HG02610 (cell line): ENCODE data around the gene RAD17.
"Not testable (repeated sequence)": the region's sequence is repeated elsewhere in the genome, so short reads cannot be mapped to it uniquely, and the experiment has no call there.

ENCODE experiments used
- ATAC-seq: cut with Tn5 transposase; IDR thresholded peaks from one replicate; pipeline ENCODE4 v1.9.1; 2021; ENCODE audit warnings: mild to moderate bottlenecking, moderate library complexity; ENCODE audit not compliant: unreplicated experiment

The RAD17 gene

GRCh38 chr5:69372394-69372793, 2.8 kb downstream of the RAD17 start:
- no peak for ATAC-seq

DNA sequence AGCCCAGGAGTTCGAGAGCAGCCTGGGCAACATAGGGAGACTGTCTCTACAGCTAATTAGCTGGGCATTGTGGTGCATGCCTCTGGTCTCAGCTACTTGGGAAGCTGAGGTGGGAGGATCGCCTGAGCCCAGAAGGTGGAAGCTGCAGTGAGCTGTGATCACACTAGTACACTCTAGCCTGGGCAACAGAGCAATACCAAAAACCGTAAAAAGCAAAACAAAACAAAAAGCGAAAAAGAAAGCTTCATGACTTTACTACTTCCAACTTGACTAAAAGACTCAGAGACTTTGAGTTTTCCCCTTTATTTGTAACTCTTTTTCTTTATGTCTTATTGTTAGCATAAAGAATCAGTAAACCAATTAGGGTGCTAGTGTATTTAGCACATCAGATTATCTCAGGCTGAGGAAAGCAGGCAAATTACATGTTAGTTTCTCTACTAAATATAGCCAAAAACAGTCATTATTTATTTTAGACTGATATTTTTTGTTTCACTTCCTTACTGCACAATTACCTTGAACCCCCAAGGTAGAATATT, 5.4 kb downstream of the RAD17 start:
- peak; percentile 83 for ATAC-seq

GRCh38 chr5:69378376-69378775, 8.8 kb downstream of the RAD17 start:
- no peak for ATAC-seq

GRCh38 chr5:69404659-69405330, 35.2 kb downstream of the RAD17 start:
- no peak for ATAC-seq

DNA sequence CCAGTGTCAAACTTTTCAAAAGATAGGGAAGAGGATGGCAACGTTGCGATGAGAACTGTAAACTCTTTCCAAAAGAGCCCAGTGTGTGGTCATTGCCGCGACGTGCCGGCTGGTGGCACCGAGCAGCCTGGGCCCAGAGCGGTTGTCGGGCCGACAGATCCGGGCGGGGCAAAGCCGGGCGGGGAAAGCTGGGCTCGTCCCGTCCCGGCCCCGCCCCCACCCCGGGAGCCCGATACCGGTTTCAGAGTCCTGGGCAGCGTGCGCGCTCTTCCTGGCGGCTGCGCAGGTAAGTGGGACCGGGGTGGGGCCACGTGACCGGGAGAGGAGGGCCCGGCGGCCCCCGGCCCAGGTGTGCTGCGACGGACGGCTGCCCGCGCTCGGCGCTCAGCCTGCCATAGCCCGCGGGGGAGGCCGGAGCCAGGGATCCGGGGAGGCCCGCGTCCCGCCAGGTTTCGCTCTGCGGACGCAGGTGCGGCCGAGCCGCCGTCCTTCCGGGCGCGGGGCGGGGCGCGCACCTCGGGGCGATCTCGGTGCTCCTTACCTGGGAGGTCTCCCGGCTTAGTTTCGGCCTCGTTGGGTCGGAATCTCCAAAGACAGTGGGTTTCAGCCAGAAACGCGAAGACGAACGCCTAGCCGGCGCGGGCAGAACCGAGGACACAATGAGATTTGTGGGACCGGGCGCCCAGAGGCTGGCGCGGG, 45.4 kb downstream of the RAD17 start, which contains the start of gene MARVELD2:
Gene MARVELD2 (plus strand): TSS at position 232 of the 699 bp plus-strand sequence. CDS start 4,270 bp downstream, outside the sequence.
- peak; percentile 80 for ATAC-seq

DNA sequence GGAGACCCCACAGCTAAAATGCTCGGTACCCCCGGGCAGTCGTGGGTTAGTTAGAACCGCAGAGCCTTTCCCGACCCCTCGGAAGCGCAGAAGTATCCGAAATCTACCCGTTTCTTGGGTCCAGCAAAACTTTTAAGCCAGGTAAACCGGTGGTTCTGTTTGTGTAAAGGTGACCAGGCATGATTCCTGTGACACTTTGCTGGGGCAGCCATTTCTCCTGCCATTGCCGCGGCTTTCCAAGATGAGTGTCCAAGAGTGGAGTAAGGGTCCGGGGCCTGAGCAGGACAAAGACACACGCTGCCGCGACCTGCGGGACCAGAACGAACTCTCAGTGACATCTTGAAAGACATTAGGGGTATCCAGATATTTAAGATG, 46.0 kb downstream of the RAD17 start:
- no peak for ATAC-seq

GRCh38 chr5:69416180-69416579, 46.6 kb downstream of the RAD17 start:
- no peak for ATAC-seq

GRCh38 chr5:69416699-69417098, 47.1 kb downstream of the RAD17 start:
- no peak for ATAC-seq

DNA sequence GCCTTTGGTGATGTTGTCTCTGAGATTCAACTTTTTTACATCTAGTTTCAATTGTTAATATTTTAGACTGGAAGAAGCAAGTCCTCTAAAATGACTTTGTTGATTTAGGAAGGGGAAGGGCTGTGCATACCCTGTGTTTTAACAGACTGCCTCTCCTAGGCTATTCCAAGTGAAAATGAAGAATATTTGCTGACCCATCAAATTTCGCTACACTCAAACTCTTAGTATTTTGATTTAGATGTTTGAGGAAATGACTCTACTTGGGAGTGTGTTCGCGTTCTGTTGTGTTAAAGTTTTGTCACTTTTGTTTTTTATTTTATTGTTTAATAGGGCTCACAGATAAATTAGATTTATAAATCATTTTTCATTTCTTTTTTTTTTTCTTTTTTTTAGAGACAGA, 48.9 kb downstream of the RAD17 start:
- no peak for ATAC-seq

DNA sequence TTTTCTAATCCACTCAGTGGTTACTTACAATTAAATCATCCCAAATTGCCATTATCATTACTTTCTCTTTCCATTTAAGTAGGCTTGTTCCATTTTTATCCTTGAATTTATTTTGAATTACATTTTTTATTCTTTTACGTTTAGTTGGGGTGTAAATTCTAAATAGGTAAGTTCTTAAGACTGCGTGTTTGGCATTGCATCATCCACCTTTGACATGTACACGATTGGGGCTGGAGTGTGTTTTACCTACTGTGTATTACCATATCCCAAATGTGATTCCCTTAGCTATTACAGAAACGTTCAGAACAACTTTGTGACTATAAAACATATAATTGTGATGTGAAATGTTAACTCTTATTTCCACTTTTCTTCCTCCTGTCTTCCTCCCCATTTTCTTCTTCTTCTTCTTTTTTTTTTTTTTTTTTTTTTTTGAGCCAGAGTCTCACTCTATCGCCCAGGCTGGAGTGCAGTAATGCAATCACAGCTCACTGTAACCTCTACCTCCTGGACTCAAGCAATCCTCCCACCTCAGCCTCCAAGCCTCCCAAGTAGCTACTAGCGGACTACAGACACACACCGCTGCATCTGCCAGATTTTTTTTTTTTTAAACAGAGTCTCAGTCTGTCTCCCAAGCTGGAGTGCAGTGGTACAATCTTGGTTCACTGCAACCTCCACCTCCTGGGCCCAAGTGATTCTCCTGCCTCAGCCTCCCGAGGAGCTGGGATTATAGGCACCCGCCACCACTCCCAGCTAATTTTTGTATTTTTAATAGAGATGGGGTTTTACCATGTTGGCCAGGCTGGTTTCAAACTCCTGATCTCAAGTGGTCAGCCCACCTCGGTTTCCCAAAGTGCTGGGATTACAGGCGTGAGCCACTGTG, 62.0 kb downstream of the RAD17 start:
- ATAC-seq: no peak

DNA sequence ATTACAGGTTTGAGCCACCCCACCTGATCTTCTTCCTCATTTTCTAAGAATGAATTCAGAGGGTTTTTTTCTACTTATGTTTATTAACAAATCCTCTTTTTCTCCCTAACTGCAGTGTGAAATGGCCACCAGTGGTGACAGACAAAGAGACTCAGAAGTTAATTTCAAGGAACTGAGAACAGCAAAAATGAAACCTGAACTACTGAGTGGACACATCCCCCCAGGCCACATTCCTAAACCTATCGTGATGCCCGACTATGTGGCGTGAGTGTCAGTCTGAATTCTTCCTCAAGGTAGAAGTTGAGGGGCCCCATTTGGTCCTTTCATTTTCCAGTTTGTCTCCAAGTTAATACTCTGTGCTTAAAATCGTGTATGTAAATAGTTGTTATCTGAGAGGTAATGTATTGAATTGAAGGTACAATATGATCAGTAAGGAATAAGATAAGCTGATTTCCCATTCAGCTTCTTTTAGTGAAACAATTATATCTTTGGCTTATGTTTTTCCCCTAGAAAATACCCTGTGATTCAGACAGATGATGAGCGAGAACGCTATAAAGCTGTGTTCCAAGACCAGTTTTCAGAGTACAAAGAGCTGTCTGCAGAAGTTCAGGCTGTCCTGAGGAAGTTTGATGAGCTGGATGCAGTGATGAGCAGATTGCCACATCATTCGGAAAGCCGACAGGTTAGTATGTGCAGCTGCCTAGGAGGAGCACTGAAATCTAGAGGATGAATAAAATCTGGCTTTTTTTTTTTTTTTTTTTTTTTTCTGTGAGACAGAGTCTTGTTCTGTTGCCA, 63.0 kb downstream of the RAD17 start:
- peak; percentile 79 for ATAC-seq

GRCh38 chr5:69435276-69435884, 65.8 kb downstream of the RAD17 start:
- not testable (repeated sequence) for ATAC-seq

DNA sequence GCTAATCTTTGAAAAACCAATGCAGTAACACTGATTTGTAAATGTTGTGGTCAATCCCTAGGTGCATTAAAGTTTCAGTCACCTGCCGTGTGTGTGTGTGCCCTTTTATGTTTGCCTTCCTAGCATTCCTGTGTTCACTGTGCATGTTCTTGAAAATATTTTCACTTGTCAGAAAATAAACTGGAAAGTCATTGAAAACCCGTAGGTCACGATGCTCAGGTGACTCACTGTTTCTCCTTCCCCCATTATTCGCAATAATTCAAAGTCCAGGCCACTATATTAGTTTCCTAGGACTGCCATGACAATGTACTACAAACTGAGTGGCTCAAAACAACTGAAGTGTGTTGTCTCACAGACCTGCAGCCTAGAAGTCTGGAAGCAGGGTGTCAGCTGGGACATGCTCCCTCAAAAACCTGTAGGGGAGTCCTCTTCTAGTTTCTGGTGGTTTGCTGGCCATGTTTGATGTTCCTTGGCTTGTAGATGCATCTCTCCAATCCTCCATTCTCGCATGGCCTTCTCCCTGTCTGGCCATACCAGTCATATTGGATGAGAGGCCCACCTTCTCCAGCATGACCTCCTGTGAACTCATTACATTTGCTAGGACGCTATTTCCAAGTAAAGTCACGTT, 74.6 kb downstream of the RAD17 start:
- no peak for ATAC-seq

DNA sequence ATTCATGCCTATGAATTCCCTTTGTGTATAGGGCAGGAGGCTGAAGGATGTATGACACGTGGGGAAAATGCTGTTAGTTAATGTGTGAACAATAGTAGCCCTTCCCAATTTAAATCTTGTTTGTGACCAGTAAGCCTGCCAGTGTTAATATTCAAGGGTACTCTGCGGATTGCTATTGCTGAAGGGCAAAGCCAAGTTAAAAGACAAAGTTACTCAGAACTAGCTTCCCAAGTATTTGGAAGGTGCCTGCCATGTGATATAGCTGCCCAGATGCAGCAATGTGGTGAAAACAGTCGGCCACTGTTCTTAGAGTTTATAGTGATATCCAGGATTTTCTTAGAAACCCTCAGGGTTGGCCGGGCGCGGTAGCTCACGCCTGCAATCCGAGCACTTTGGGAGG, 79.9 kb downstream of the RAD17 start:
- ATAC-seq: no peak

DNA sequence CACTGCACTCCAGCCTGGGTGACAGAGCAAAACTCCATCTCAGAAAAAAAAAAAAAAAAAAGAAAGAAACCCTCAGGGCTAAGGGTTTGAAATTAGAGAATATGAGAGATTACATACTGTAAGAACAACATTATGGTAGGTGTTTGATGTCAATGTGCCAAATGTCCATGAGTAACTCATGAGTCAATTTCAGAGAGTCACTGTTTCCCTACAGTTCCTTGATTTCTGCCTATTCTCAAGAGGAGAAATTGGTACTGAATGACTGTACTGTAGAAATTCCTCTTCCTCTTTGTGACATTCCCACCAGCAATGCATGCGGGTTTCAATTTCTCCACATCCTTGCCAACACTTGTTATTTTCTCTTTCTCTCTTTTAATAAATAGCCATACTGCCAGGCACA, 80.5 kb downstream of the RAD17 start:
- no peak for ATAC-seq

DNA sequence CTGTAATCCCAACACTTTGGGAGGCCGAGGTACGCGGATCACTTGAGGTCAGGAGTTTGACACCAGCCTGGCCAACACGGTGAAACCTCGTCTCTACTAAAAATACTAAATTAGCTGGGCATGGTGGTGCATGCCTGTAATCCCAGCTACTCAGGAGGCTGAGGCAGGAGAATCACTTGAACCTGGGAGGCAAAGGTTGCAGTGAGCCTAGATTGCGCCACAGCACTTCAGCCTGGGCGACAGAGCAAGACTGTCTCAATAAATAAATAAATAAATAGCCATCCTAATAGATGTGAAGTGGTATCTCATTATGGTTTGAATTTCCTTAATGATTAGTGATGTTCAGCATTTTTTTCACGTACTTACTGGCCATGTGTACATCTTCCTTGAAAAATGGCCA, 80.9 kb downstream of the RAD17 start:
- not testable (repeated sequence) for ATAC-seq

GRCh38 chr5:69451941-69452647, 82.5 kb downstream of the RAD17 start:
- ATAC-seq: no peak

DNA sequence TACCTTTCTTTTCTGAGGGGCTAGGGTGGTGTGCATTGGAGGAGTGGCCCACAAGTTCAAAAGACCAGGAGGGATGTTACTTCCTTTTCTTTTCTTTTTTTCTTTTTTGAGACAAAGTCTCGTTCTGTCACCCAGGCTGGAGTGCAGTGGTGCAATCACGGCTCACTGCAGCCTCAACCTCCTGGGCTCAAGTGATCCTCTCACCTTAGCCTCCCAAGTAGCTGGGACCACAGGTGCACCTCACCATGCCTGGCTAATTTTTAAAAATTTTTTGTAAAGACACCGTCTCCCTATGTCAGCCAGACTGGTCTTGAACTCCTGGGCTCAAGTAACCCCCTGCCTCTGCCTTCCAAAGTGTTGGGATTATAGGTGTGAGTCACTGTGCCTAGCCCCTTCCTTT, 83.9 kb downstream of the RAD17 start:
- not testable (repeated sequence) for ATAC-seq
